ENCODE measurements around the gene BPIFB1. TPM values are rescaled to one million over a fixed set of nuclear protein-coding genes. Genes with fewer than 3 reads are reported as not detected.

The BPIFB1 gene
- total and polyA plus RNA-seq, 2 donors (not counting 3 experiments of a cell fraction or from before 2014, with no cell fraction given) = not detected

DNA sequence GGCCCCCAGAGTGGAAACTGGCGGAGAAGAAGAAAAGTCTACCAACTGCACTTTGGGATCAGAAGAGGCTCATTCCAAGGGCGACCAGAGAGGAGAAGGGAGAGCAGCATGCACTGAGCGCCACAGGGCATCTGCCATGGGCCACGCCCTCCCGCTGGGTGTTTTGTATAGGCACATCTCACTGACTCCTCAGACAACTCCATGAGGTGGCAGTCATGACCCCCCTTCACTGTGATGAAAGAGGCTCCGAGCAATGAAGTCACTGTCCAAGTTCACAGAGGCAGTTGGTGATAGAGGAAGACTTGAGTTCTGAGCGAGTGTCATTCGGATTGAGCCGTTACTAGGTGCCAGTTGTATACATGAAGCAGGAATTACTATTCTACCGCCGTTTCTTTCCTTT, 15.4 kb downstream of the BPIFB1 start:
- Histone ChIP-seq H4K20me1 (replicated peaks; ENCODE audit: control insufficient read depth, extremely low read depth, insufficient read depth, low read length) (no peaks in the 10 kb centered on the region), H3K79me2 (ENCODE audit: control insufficient read depth, insufficient read depth, low read length) (no peaks in the 10 kb centered on the region), H3K27ac (ENCODE audit: insufficient read depth, low read depth, low read length) (no peak overlapping the region), H3K4me1 (ENCODE audit: control insufficient read depth, extremely low read depth, insufficient read depth, low read length) (no peaks in the 10 kb centered on the region), H3K4me3 (replicated peaks in 1 of 3; ENCODE audit: insufficient read depth in 1 of 3, low read depth in 1 of 3, low read length in 3 of 3) (no peak overlapping the region), H3K9ac (replicated peaks; ENCODE audit: extremely low read depth, insufficient read depth, low read length) (no peak overlapping the region), H3K27me3 (ENCODE audit: control insufficient read depth in 2 of 2, insufficient read depth in 2 of 2, low read length in 2 of 2) (peaks cover 0 to 4% of the 10 kb centered on the region in 2 experiments), H3K36me3 (ENCODE audit: control insufficient read depth in 2 of 2, extremely low read depth in 1 of 2, insufficient read depth in 2 of 2, low read length in 2 of 2) (no peaks in the 10 kb centered on the region), H3K9me1 (replicated peaks; ENCODE audit: control insufficient read depth, extremely low read depth, insufficient read depth, low read length) (no peaks in the 10 kb centered on the region), H2AFZ (ENCODE audit: low read depth, low read length) (no peak overlapping the region), H3K4me2 (ENCODE audit: insufficient read depth, low read length) (no peak overlapping the region), H3K9me3 (replicated peaks; ENCODE audit: control insufficient read depth, insufficient read depth, low read length) (no peaks in the 10 kb centered on the region)
- TF ChIP-seq POLR2A (IDR thresholded peaks at IDR 0.05; ENCODE audit: low read depth, low read length) = no peak
- TF ChIP-seq, protein P1, sequence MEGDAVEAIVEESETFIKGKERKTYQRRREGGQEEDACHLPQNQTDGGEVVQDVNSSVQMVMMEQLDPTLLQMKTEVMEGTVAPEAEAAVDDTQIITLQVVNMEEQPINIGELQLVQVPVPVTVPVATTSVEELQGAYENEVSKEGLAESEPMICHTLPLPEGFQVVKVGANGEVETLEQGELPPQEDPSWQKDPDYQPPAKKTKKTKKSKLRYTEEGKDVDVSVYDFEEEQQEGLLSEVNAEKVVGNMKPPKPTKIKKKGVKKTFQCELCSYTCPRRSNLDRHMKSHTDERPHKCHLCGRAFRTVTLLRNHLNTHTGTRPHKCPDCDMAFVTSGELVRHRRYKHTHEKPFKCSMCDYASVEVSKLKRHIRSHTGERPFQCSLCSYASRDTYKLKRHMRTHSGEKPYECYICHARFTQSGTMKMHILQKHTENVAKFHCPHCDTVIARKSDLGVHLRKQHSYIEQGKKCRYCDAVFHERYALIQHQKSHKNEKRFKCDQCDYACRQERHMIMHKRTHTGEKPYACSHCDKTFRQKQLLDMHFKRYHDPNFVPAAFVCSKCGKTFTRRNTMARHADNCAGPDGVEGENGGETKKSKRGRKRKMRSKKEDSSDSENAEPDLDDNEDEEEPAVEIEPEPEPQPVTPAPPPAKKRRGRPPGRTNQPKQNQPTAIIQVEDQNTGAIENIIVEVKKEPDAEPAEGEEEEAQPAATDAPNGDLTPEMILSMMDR (IDR thresholded peaks at IDR 0.05; ENCODE audit: extremely low read depth in 1 of 2, insufficient read depth in 1 of 2, low read depth in 1 of 2, low read length in 2 of 2) = no peak
- no peak for TF ChIP-seq FOS (IDR thresholded peaks at IDR 0.05; ENCODE audit: borderline replicate concordance, insufficient read depth, low read length)
- no peak for TF ChIP-seq POLR2AphosphoS5 (IDR thresholded peaks at IDR 0.05; ENCODE audit: insufficient read depth, low read depth, low read length)
- TF ChIP-seq JUN (IDR thresholded peaks at IDR 0.05; ENCODE audit: borderline replicate concordance, insufficient read depth, insufficient read length, low read depth) = no peak
- TF ChIP-seq, protein P2, sequence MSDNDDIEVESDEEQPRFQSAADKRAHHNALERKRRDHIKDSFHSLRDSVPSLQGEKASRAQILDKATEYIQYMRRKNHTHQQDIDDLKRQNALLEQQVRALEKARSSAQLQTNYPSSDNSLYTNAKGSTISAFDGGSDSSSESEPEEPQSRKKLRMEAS (IDR thresholded peaks at IDR 0.05; ENCODE audit: insufficient read depth, insufficient read length) = no peak
- TF ChIP-seq GATA2 (IDR thresholded peaks at IDR 0.05; ENCODE audit: insufficient read depth, insufficient read length, low read depth, low read length) = no peak
- TF ChIP-seq MYC (IDR thresholded peaks at IDR 0.05; ENCODE audit: low read depth, low read length) = no peak
- no peak for TF ChIP-seq EZH2 (IDR thresholded peaks at IDR 0.05; ENCODE audit: borderline replicate concordance, low read depth, low read length, severe bottlenecking)
- CTCF ChIA-PET = interaction anchor here (3.4 kb wide), 1 partner anchor 36 kb away, joined by 18 read pairs; no protein-coding TSS in a partner anchor
- FAIRE-seq = no peak
- POLR2A ChIA-PET = no interaction called here
- dilution Hi-C loops (cut with MboI; ENCODE audit: extremely low pct_ligation_motif_present, low sequenced_read_pairs) = no loop called here
- no peak for DNase-seq (ENCODE audit: low read depth, low spot score)
- no TSS peak for BruUV-seq (replicated peaks)
- intact Hi-C loops (cut with micrococcal nuclease) = loop anchor here (2.0 kb wide), 1 partner anchor 66 kb away; no protein-coding TSS in a partner anchor
